Body of pancreas (tissue), 4 donors: ENCODE results near the gene DSPP.

Experiments
- CTCF ChIP-seq, 7 experiments: fragments of 450-650 bp in 4 of 7; fragments of 200-600 bp in 3 of 7; sonication (generic) in 3 of 7; IDR thresholded peaks; one replicate each; pipeline ENCODE4 v1.5.1; 2016 to 2019; ENCODE audit warnings: antibody characterized with exemption in 7 of 7
- POLR2A ChIP-seq, 3 donors: fragments of 450-650 bp; IDR thresholded peaks; one replicate each; pipeline ENCODE4 v1.6.1; 2016; ENCODE audit warnings: antibody characterized with exemption in 3 of 3, mild to moderate bottlenecking in 2 of 3

GRCh38 chr4:87659247-87659931 is 51.1 kb downstream of the DSPP start:
- TF ChIP-seq CTCF (IDR thresholded peaks at IDR 0.05) (no peak), POLR2A (IDR thresholded peaks at IDR 0.05) (no peak)
